PFSK-1 (cell line): ENCODE results near the gene CNN2.

Experiments used
- FOXP2 ChIP-seq: optimal IDR thresholded peaks from 2 replicates; pipeline ENCODE3; 2011; ENCODE audit warnings: borderline replicate concordance, control low read depth, inconsistent platforms; ENCODE audit not compliant: insufficient read depth; ENCODE audit errors: extremely low read length, extremely low read depth
- POLR2AphosphoS5 ChIP-seq: IDR thresholded peaks from 2 replicates; pipeline ENCODE4 v1.6.1; 2012; ENCODE audit warnings: low read depth, mild to moderate bottlenecking, control low read depth, low read length, moderate library complexity
- SIN3A ChIP-seq: IDR thresholded peaks from 2 replicates; pipeline ENCODE4 v1.6.1; 2012; ENCODE audit warnings: mild to moderate bottlenecking, low read length, moderate library complexity, borderline replicate concordance; ENCODE audit not compliant: insufficient read depth
- TAF1 ChIP-seq: IDR thresholded peaks from 2 replicates; pipeline ENCODE4 v1.6.1; 2012; ENCODE audit warnings: low read length, control low read depth, borderline replicate concordance; ENCODE audit not compliant: insufficient read depth
- TF ChIP-seq, protein P1 (sequence below), 2 experiments: IDR thresholded peaks; 2 replicates each; pipeline versions ENCODE4 v1.6.1 to v1.8.0; 2011 to 2012; ENCODE audit warnings: low read depth in 2 of 2, low read length in 2 of 2, control low read depth in 1 of 2, inconsistent platforms in 1 of 2, mild to moderate bottlenecking in 1 of 2, moderate library complexity in 1 of 2; ENCODE audit not compliant: insufficient read depth in 1 of 2

CNN2 gene

GRCh38 chr19:1074544-1075283 lies 48.3 kb downstream of the CNN2 start:
- TF ChIP-seq POLR2AphosphoS5 (peak; percentile 71; the same call in 1 of the 2 replicates), SIN3A (no peak), FOXP2 (no peak)
- TF ChIP-seq, protein P1, sequence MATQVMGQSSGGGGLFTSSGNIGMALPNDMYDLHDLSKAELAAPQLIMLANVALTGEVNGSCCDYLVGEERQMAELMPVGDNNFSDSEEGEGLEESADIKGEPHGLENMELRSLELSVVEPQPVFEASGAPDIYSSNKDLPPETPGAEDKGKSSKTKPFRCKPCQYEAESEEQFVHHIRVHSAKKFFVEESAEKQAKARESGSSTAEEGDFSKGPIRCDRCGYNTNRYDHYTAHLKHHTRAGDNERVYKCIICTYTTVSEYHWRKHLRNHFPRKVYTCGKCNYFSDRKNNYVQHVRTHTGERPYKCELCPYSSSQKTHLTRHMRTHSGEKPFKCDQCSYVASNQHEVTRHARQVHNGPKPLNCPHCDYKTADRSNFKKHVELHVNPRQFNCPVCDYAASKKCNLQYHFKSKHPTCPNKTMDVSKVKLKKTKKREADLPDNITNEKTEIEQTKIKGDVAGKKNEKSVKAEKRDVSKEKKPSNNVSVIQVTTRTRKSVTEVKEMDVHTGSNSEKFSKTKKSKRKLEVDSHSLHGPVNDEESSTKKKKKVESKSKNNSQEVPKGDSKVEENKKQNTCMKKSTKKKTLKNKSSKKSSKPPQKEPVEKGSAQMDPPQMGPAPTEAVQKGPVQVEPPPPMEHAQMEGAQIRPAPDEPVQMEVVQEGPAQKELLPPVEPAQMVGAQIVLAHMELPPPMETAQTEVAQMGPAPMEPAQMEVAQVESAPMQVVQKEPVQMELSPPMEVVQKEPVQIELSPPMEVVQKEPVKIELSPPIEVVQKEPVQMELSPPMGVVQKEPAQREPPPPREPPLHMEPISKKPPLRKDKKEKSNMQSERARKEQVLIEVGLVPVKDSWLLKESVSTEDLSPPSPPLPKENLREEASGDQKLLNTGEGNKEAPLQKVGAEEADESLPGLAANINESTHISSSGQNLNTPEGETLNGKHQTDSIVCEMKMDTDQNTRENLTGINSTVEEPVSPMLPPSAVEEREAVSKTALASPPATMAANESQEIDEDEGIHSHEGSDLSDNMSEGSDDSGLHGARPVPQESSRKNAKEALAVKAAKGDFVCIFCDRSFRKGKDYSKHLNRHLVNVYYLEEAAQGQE (IDR thresholded peaks at IDR 0.05; ENCODE audit: insufficient read depth in 1 of 2, low read depth in 2 of 2, low read length in 2 of 2): no peak

GRCh38 chr19:1076046-1076386 lies 49.6 kb downstream of the CNN2 start:
- no peak for TF ChIP-seq SIN3A

DNA sequence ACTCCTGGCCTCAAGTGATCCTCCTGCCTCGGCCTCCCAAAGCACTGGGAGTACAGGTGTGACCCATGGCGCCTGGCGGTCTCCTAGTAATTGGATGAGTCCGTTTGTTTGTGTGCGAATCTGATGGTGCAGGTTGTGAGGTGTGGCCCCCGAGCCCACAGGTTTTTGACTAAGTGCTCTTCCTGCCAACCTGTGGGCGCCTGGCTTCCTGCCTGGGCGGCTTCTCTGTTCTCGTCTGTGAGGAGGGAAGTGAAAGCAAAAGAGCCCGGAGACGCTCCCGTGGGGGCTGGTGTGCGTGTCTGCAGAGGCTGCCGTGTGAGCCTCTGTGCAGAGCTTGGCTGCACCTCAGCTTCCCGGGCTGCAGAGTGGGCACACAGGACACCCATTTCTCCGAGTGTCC lies 50.5 kb downstream of the CNN2 start:
- TF ChIP-seq TAF1 (no peak), SIN3A (no peak), FOXP2 (no peak), POLR2AphosphoS5 (no peak)
- TF ChIP-seq, protein P1 (IDR thresholded peaks at IDR 0.05; ENCODE audit: insufficient read depth in 1 of 2, low read depth in 2 of 2, low read length in 2 of 2): no peak

DNA sequence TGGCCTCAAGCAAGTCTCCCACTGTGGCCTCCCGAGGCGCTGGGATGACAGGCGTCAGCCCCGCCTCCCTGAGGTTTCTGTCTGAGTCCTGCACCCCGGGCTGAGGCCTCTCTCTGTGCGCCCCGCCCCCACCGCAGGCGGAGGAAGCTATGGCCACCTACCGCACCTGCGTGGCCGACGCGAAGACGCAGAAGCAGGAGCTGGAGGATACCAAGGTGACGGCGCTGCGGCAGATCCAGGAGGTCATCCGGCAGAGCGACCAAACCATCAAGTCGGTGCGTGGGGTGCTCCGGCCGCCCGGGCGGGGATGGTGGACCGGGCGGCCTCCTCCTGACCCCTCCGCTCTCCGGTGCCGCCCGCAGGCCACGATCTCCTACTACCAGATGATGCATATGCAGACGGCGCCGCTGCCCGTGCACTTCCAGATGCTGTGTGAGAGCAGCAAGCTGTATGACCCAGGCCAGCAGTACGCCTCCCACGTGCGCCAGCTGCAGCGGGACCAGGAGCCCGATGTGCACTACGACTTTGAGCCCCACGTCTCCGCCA lies 53.2 kb downstream of the CNN2 start:
- TF ChIP-seq POLR2AphosphoS5 (no peak), SIN3A (no peak), FOXP2 (no peak), TAF1 (no peak)
- TF ChIP-seq, protein P1 (IDR thresholded peaks at IDR 0.05; ENCODE audit: insufficient read depth in 1 of 2, low read depth in 2 of 2, low read length in 2 of 2): no peak

GRCh38 chr19:1080360-1081161 lies 54.2 kb downstream of the CNN2 start:
- TF ChIP-seq POLR2AphosphoS5: no peak
- TF ChIP-seq, protein P1 (IDR thresholded peaks at IDR 0.05; ENCODE audit: insufficient read depth in 1 of 2, low read depth in 2 of 2, low read length in 2 of 2): no peak
- no peak for TF ChIP-seq SIN3A
- TF ChIP-seq FOXP2: no peak
- no peak for TF ChIP-seq TAF1
